Fibroblast of lung (primary cell): ENCODE results near the gene UAP1. TPM values are rescaled to one million over a fixed set of nuclear protein-coding genes. Genes with fewer than 3 reads are reported as not detected.
"Not testable (repeated sequence)": the region's sequence is repeated elsewhere in the genome, so short reads cannot be mapped to it uniquely, and the experiment has no call there.

Experiments used
- DNase-seq, 2 donors: peaks; one replicate each; pipeline versions ENCODE4 v3.0.0 to v3.0.0-alpha.2; 2010; ENCODE audit warnings: low read depth in 2 of 2
- H2AFZ ChIP-seq: 2 replicates; pipeline ENCODE4 v1.5.1; 2012; ENCODE audit warnings: low read length, control low read depth, inconsistent platforms
- H3K27ac ChIP-seq: 2 replicates; pipeline ENCODE4 v1.5.1; 2011; ENCODE audit warnings: low read length, control low read depth; ENCODE audit not compliant: insufficient read depth
- H3K27me3 ChIP-seq: 2 replicates; pipeline ENCODE4 v1.5.1; 2011; ENCODE audit warnings: mild to moderate bottlenecking, low read length; ENCODE audit not compliant: control insufficient read depth, insufficient read depth
- H3K36me3 ChIP-seq: 2 replicates; pipeline ENCODE4 v1.5.1; 2011; ENCODE audit warnings: low read length; ENCODE audit not compliant: control insufficient read depth, insufficient read depth
- H3K4me1 ChIP-seq: 2 replicates; pipeline ENCODE4 v1.5.1; 2011; ENCODE audit warnings: low read length; ENCODE audit not compliant: control insufficient read depth, insufficient read depth; ENCODE audit errors: extremely low read depth
- H3K4me2 ChIP-seq: 2 replicates; pipeline ENCODE4 v1.5.1; 2011; ENCODE audit warnings: low read length, control low read depth; ENCODE audit not compliant: insufficient read depth; ENCODE audit errors: extremely low read depth
- H3K4me3 ChIP-seq, 4 experiments: fragments of 200-600 bp in 1 of 4; sonication (generic) in 1 of 4; replicated peaks in 1 of 4; 2 replicates each; pipeline ENCODE4 v1.5.1; 2011 to 2016; ENCODE audit warnings: low read length in 4 of 4, low read depth in 3 of 4, mild to moderate bottlenecking in 3 of 4, control low read depth in 2 of 4, inconsistent platforms in 1 of 4, mixed read lengths in 1 of 4; ENCODE audit not compliant: insufficient read depth in 1 of 4; ENCODE audit errors: control extremely low read depth in 1 of 4
- H3K79me2 ChIP-seq: 2 replicates; pipeline ENCODE4 v1.5.1; 2012; ENCODE audit warnings: mild to moderate bottlenecking, low read length, inconsistent platforms; ENCODE audit not compliant: control insufficient read depth, insufficient read depth
- H3K9ac ChIP-seq: 2 replicates; pipeline ENCODE4 v1.5.1; 2011; ENCODE audit warnings: mild to moderate bottlenecking, low read length, control low read depth; ENCODE audit not compliant: insufficient read depth
- H3K9me3 ChIP-seq: 2 replicates; pipeline ENCODE4 v1.5.1; 2012; ENCODE audit warnings: low read depth, low read length; ENCODE audit not compliant: control insufficient read depth, insufficient read depth
- H4K20me1 ChIP-seq: 2 replicates; pipeline ENCODE4 v1.5.1; 2011; ENCODE audit warnings: low read length; ENCODE audit not compliant: control insufficient read depth, insufficient read depth; ENCODE audit errors: extremely low read depth
- EZH2 ChIP-seq: IDR thresholded peaks from 2 replicates; pipeline ENCODE4 v1.5.1; 2012; ENCODE audit warnings: low read length, control low read depth, mild to moderate bottlenecking; ENCODE audit errors: missing control alignments
- polyA plus RNA-seq, 2 donors: library from polyadenylated mRNA; depleted of rRNA in 1 of 2; stranded (reverse) in 1 of 2; unstranded in 1 of 2; fragments of >200 nt; gene quantifications; 2 replicates each; pipeline ENCODE4 v1.2.1, GENCODE V29; 2011 to 2012; ENCODE audit warnings: missing spikeins in 1 of 2
- total RNA-seq: library from RNA; depleted of rRNA; stranded (reverse); fragments of >200 nt; gene quantifications from 2 replicates; pipeline ENCODE4 v1.2.1, GENCODE V29; 2014
- TF ChIP-seq, protein P1 (sequence below), 2 donors: IDR thresholded peaks in 1 of 2; conservative IDR thresholded peaks in 1 of 2; 1 replicate in 1 of 2; 2 replicates in 1 of 2; pipeline ENCODE4 v1.5.1; 2011 to 2012; ENCODE audit warnings: low read length in 2 of 2, control low read depth in 1 of 2, inconsistent platforms in 1 of 2, low read depth in 1 of 2, mild to moderate bottlenecking in 1 of 2

Gene UAP1
- total and polyA plus RNA-seq, 2 donors (not counting 1 experiment from before 2014, with no cell fraction given), result 81.9 to 108 TPM

DNA sequence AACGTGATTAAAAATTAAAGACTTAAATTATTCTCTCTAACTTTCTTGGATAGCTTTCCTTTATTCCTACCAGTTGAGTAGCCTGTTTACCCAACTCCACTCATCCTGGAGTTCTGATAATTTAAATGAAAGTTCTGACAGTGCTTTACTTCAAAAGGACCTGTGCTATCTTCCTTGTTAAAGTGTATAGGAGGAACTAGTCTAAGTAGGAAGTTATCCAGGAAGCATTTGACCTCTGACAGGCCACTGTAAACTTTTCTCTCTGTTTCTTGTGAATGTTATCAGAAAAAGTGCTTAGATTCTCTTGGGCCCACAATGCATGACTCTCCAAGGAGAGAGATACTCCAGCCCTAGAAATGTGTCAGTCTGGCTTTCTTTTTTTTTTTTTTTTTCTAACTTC, 9.2 kb downstream of the UAP1 start:
- Histone ChIP-seq H3K4me1 (no peaks in the 10 kb centered on the region), H4K20me1 (no peaks in the 10 kb centered on the region), H3K27me3 (no peaks in the 10 kb centered on the region), H3K9me3 (no peaks in the 10 kb centered on the region), H2AFZ (no peak overlapping the region), H3K4me2 (no peak overlapping the region), H3K4me3 (no peak overlapping the region), H3K27ac (no peak overlapping the region), H3K9ac (no peak overlapping the region), H3K36me3 (peaks cover 4% of the 10 kb centered on the region), H3K79me2 (peaks cover 85% of the 10 kb centered on the region)
- TF ChIP-seq, protein P1, sequence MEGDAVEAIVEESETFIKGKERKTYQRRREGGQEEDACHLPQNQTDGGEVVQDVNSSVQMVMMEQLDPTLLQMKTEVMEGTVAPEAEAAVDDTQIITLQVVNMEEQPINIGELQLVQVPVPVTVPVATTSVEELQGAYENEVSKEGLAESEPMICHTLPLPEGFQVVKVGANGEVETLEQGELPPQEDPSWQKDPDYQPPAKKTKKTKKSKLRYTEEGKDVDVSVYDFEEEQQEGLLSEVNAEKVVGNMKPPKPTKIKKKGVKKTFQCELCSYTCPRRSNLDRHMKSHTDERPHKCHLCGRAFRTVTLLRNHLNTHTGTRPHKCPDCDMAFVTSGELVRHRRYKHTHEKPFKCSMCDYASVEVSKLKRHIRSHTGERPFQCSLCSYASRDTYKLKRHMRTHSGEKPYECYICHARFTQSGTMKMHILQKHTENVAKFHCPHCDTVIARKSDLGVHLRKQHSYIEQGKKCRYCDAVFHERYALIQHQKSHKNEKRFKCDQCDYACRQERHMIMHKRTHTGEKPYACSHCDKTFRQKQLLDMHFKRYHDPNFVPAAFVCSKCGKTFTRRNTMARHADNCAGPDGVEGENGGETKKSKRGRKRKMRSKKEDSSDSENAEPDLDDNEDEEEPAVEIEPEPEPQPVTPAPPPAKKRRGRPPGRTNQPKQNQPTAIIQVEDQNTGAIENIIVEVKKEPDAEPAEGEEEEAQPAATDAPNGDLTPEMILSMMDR (conservative IDR thresholded peaks at IDR 0.05 in 1 of 2, IDR thresholded peaks at IDR 0.05 in 1 of 2; ENCODE audit: low read depth in 1 of 2, low read length in 2 of 2), result no peak
- no peak for TF ChIP-seq EZH2
- no peak for DNase-seq

DNA sequence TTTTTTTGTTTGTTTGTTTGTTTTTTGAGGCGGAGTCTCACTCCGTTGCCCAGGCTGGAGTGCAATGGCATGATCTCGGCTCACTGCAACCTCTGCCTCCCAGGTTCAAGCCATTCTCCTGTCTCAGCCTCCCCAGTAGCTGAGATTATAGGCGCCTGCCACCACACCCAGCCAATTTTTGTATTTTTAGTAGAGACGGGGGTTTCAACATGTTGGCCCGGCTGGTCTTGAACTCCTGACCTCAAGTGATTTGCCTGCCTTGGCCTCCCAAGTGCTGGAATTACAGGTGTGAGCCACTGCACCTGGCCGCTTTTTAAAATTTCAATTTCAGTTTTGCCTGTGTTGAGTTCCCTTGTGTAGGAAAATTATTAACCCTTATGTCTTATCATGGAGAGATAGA, 9.6 kb downstream of the UAP1 start:
- not testable (repeated sequence) for H3K4me1 ChIP-seq

DNA sequence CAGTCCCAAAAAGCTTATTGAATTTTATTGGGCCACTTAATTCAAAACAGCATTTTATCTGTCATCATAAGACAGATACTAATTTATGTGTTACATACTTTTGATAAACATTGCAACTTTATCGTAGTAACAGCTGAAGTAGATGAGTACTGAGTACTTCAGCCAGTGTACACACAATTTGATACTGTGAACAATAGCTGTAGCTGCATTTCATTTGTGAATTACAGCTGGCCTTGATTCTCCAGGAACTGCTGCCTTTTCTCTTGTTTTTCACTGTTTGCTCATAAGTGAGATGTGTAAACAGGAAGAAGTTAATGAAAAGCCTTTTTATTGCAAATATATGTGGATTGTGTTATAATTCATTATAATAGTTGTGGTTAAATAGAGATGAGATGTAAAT, 10.2 kb downstream of the UAP1 start:
- no peaks in the 10 kb centered on the region for H3K9me3 ChIP-seq
- H3K4me3 ChIP-seq, result no peak overlapping the region
- H3K27ac ChIP-seq, result no peak overlapping the region
- no peaks in the 10 kb centered on the region for H3K4me1 ChIP-seq
- H2AFZ ChIP-seq, result no peak overlapping the region
- H3K27me3 ChIP-seq, result no peaks in the 10 kb centered on the region
- no peaks in the 10 kb centered on the region for H4K20me1 ChIP-seq
- peaks cover 81% of the 10 kb centered on the region for H3K79me2 ChIP-seq
- no peak overlapping the region for H3K9ac ChIP-seq
- no peak overlapping the region for H3K4me2 ChIP-seq
- peaks cover 1% of the 10 kb centered on the region for H3K36me3 ChIP-seq
- TF ChIP-seq, protein P1 (conservative IDR thresholded peaks at IDR 0.05 in 1 of 2, IDR thresholded peaks at IDR 0.05 in 1 of 2; ENCODE audit: low read depth in 1 of 2, low read length in 2 of 2), result no peak
- TF ChIP-seq EZH2, result no peak
- DNase-seq, result no peak

More for the DNA sequence above, 9.6 kb downstream of the UAP1 start:
- H3K27me3 ChIP-seq, H3K36me3 ChIP-seq, H2AFZ ChIP-seq, H3K4me3 ChIP-seq, H3K4me2 ChIP-seq, DNase-seq, H4K20me1 ChIP-seq, H3K9ac ChIP-seq, H3K27ac ChIP-seq, H3K9me3 ChIP-seq: not testable (repeated sequence)
- peaks cover 85% of the 10 kb centered on the region for H3K79me2 ChIP-seq
